Nephron progenitor cell (in vitro differentiated cells): ENCODE measurements around the gene PTHLH.

Experiments
- DNase-seq: peaks from one replicate; pipeline ENCODE4 v3.0.0; 2021
- H3K27ac Mint-ChIP-seq: 2 replicates; pipeline ENCODE4 v1.8.0; 2021; ENCODE audit warnings: mild to moderate bottlenecking, moderate library complexity, mixed read lengths
- H3K27me3 Mint-ChIP-seq: 2 replicates; pipeline ENCODE4 v1.8.0; 2021; ENCODE audit warnings: mild to moderate bottlenecking, low read depth, mixed read lengths; ENCODE audit not compliant: poor library complexity
- H3K36me3 Mint-ChIP-seq: 2 replicates; pipeline ENCODE4 v1.8.0; 2021; ENCODE audit warnings: low read depth, mixed read lengths
- H3K4me1 Mint-ChIP-seq: 2 replicates; pipeline ENCODE4 v1.8.0; 2021; ENCODE audit warnings: mixed read lengths
- H3K4me3 Mint-ChIP-seq: 2 replicates; pipeline ENCODE4 v1.8.0; 2021; ENCODE audit warnings: mild to moderate bottlenecking, moderate library complexity, mixed read lengths
- H3K9me3 Mint-ChIP-seq: 2 replicates; pipeline ENCODE4 v1.8.0; 2021; ENCODE audit warnings: mild to moderate bottlenecking, moderate library complexity, mixed read lengths
- TF ChIP-seq, protein P1 (sequence below): fragments of 200-600 bp; sonication (generic); IDR thresholded peaks from 2 replicates; pipeline ENCODE4 v1.5.0; 2021; ENCODE audit warnings: antibody characterized with exemption

The PTHLH gene

DNA sequence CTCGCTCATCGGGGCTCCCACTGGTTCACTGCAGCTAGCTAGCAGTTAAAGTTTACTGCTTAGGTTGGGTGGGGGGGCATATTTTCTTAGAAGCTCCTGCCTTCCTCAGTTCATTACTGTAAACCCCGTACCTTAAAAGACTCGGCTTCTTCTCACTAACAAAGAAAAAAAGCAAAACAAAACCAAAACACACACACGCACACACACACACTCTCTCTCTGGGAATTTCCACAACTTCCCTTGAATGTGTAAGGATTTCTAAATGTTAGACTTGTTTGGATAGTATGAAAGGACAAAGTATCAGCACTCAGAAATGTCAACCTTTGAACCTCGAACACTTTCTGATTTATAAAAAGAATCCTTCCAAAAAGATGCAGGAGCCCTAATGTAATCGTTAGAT, 927 bp downstream of the PTHLH start:
- Mint-ChIP-seq H3K4me3 (peak overlapping the region; percentile 60), H3K27ac (no peak overlapping the region)
- TF ChIP-seq, protein P1, sequence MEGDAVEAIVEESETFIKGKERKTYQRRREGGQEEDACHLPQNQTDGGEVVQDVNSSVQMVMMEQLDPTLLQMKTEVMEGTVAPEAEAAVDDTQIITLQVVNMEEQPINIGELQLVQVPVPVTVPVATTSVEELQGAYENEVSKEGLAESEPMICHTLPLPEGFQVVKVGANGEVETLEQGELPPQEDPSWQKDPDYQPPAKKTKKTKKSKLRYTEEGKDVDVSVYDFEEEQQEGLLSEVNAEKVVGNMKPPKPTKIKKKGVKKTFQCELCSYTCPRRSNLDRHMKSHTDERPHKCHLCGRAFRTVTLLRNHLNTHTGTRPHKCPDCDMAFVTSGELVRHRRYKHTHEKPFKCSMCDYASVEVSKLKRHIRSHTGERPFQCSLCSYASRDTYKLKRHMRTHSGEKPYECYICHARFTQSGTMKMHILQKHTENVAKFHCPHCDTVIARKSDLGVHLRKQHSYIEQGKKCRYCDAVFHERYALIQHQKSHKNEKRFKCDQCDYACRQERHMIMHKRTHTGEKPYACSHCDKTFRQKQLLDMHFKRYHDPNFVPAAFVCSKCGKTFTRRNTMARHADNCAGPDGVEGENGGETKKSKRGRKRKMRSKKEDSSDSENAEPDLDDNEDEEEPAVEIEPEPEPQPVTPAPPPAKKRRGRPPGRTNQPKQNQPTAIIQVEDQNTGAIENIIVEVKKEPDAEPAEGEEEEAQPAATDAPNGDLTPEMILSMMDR = no peak

GRCh38 chr12:27971121-27971489, 1.4 kb downstream of the PTHLH start:
- peak; percentile 26 for DNase-seq
- Mint-ChIP-seq H3K27me3 (peaks cover 97% of the 10 kb centered on the region), H3K4me3 (peak overlapping the region; percentile 81), H3K36me3 (no peaks in the 10 kb centered on the region), H3K27ac (no peak overlapping the region), H3K4me1 (peaks cover 37% of the 10 kb centered on the region), H3K9me3 (no peaks in the 10 kb centered on the region)
- TF ChIP-seq, protein P1 = no peak

More for the DNA sequence above, 927 bp downstream of the PTHLH start:
- peaks cover 97% of the 10 kb centered on the region for H3K27me3 Mint-ChIP-seq
- no peaks in the 10 kb centered on the region for H3K9me3 Mint-ChIP-seq
- no peaks in the 10 kb centered on the region for H3K36me3 Mint-ChIP-seq
- H3K4me1 Mint-ChIP-seq = peaks cover 37% of the 10 kb centered on the region
- no peak for DNase-seq

GRCh38 chr12:27970401-27971120, 2.0 kb downstream of the PTHLH start:
- Mint-ChIP-seq H3K4me3 (peak overlapping the region; percentile 81), H3K27ac (no peak overlapping the region), H3K36me3 (no peaks in the 10 kb centered on the region), H3K27me3 (peaks cover 97% of the 10 kb centered on the region), H3K9me3 (no peaks in the 10 kb centered on the region), H3K4me1 (peaks cover 31% of the 10 kb centered on the region)
- TF ChIP-seq, protein P1 = no peak
- DNase-seq = peak; percentile 61

- TF ChIP-seq, protein P1 = no peak
- Mint-ChIP-seq H3K27me3 (peaks cover 97% of the 10 kb centered on the region), H3K27ac (no peak overlapping the region), H3K36me3 (no peaks in the 10 kb centered on the region), H3K9me3 (no peaks in the 10 kb centered on the region), H3K4me1 (peaks cover 29% of the 10 kb centered on the region), H3K4me3 (peak overlapping the region; percentile 87)
- peak; percentile 78 for DNase-seq
Measured at GRCh38 chr12:27969624-27970400, 2.7 kb downstream of the PTHLH start.

GRCh38 chr12:27968972-27969623, 3.4 kb downstream of the PTHLH start:
- peak overlapping the region; percentile 87 for H3K4me3 Mint-ChIP-seq
- H3K27me3 Mint-ChIP-seq = peaks cover 95% of the 10 kb centered on the region
- peak; percentile 57 for DNase-seq
- no peaks in the 10 kb centered on the region for H3K36me3 Mint-ChIP-seq
- TF ChIP-seq, protein P1 = no peak
- H3K27ac Mint-ChIP-seq = no peak overlapping the region
- peaks cover 29% of the 10 kb centered on the region for H3K4me1 Mint-ChIP-seq
- H3K9me3 Mint-ChIP-seq = no peaks in the 10 kb centered on the region
